Measurements from ENCODE around the gene STX1B.

Gene STX1B

DNA sequence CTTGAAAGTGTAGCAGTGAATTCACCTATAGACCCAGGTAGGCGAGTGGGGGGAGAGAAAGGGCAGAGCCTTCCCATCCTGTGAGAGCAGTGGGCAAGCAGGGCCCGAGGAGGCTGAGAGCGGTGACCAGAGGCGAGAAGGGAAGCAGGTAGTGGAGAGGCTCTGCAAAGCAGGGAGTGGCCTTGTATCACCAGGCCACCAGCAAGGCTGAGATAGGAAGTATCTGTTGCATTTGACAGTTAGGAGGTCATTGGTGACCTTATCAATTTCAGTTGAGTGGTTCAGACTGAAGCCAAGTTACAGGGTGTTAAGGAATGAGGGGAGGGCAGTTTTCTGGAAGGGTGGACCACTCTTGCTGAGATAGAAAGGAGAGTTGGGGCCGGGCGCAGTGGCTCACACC lies 36.1 kb downstream of the STX1B start:
- DNase-seq: no peak

DNA sequence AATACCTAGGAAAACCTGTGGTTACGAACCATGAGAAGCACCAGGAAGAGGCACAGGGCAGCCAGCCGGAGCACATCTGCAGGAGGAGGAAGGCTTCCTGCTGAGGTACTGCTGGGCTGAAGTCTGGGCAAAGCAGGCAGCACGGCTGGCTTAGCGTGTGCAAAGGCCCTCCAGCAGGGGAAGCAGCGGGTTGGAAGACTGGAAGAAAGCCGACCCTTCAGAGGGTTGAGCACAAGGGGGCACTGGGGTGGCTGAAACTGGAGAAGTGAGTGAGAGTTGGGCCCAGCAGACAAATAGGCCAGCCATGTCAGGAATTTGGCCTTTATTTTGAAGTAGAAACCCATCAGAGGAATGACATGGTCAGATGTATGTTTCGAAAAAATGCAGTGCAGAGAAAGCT lies 37.6 kb downstream of the STX1B start:
- DNase-seq: no peak

DNA sequence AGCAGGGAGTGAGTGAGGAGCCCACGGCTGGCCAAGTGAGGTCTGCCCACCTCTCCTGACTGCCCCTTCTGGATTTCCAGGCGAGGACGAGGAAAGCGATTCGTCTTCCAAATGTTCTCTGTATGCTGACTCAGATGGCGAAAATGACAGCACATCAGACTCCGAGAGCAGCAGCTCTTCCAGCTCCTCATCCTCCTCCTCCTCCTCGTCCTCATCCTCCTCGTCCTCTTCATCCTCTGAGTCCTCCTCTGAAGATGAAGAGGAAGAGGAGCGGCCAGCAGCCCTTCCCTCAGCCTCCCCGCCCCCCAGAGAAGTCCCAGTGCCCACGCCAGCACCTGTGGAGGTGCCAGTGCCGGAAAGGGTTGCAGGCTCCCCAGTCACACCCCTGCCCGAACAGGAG lies 39.1 kb downstream of the STX1B start:
- DNase-seq: no peak

DNA sequence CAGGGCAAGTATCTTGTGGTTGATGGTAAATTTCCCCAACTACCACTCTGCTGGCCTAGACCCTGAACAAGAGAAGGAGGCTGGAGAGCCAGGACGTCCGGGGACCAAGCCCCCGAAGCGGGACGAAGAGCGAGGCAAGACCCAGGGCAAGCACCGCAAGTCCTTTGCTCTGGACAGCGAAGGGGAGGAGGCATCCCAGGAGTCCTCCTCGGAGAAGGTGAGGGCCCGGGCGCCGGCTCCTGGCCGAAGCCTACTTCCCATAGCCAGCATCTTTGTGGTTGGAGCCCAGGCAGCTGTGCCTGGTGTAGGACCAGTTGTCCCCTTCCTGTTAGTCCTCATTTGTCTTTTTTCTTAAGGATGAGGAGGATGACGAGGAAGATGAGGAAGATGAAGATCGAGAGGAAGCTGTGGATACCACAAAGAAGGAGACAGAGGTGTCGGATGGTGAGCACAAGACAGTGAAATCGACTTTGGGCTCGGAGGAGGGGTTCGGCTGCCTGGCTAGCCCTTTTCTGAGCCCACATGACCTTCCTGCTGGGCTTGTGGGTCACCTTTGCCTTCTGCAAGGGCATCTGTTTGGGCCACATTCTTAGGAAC lies 41.1 kb downstream of the STX1B start:
- DNase-seq: no peak

DNA sequence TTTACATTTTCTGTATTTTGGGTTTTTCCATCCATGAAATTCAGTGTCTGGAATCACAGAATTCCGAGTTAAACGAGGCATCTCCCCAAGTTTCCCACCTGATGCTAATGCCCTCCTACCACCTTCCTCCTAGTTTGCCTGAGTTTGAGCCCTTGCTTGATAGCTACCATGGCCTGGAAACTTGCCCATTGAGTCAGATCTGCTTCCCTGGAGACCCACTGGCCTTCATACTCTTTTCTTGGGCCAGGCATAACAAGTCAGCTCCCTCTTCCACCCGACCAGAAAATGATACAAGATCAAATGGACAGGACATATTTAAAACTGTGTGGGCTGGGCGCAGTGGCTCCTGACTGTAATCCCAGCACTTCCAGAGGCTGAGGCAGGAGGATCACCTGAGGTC lies 42.6 kb downstream of the STX1B start:
- no peak for DNase-seq

DNA sequence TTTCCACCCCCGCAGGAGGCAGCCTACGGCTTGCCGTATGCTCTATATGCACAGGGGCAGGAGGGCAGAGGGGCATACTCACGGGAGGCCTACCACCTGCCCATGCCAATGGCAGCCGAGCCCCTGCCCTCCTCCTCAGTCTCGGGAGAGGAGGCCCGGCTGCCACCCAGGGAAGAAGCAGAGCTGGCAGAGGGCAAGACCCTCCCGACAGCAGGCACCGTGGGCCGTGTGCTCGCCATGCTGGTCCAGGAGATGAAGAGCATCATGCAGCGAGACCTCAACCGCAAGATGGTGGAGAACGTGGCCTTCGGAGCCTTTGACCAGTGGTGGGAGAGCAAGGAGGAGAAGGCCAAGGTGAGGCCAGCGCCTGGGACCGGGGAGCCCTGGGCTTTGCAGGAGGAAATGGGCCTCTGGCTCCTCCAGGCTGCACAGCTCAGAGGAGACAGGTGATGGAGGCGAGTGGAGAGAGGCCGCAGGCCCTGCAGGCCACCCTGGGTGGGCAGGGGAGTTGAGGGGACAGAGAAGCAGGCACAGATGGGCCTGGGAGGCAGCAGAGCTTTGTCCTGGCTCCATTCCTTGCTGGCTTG lies 44.3 kb downstream of the STX1B start:
- no peak for DNase-seq

DNA sequence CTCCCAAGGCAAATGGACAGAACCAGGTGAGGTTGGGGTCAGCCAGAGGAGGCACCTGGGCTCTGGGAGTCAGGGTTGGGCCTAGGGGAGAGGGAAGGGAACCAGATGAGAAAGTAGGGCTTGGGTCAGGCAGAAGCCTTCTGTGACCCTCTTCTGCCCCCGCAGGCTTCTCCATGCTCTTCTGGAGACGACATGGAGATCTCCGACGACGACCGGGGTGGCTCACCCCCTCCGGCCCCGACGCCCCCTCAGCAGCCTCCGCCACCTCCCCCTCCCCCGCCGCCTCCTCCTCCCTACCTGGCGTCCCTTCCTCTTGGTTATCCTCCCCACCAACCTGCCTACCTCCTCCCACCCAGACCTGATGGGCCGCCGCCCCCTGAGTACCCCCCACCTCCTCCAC lies 45.0 kb downstream of the STX1B start:
- DNase-seq: no peak

DNA sequence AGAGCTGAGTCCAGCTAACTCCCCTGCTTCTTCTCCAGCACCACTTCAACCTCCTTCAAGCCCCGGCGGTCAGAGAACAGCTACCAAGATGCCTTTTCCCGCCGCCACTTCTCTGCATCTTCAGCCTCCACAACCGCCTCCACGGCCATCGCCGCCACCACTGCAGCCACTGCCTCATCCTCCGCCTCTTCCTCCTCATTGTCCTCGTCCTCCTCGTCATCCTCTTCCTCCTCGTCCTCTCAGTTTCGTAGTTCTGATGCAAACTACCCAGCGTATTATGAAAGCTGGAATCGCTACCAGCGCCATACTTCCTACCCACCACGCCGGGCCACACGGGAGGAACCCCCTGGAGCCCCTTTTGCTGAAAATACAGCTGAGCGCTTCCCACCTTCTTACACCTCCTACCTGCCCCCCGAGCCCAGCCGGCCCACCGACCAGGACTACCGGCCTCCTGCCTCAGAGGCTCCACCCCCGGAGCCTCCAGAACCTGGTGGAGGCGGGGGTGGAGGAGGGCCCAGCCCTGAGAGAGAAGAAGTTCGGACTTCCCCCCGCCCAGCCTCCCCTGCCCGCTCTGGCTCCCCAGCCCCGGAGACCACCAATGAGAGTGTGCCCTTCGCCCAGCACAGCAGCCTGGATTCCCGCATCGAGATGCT lies 45.7 kb downstream of the STX1B start:
- DNase-seq: no peak

DNA sequence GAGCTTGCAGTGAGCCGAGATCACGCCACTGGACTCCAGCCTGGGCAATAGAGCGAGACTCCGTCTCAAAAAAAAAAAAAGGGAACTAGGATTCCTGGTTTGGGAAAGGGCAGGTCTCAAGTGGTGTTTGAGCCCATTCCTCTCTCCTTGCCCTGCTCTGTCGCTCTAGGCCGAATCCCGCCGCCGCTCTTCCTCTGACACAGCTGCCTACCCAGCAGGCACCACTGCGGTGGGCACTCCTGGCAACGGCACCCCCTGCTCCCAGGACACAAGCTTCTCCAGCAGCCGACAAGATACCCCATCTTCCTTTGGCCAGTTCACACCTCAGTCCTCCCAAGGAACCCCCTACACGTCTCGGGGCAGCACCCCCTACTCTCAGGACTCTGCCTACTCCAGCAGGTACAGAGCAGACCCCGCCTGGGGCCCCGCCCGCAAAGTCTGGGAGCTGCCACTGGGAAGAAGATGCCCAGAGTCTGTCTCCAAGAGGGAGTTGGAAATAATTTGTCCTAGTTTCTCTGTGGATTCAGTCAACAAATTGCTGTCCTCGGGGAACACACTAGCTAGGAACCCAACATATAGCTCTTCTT lies 46.4 kb downstream of the STX1B start:
- DNase-seq: no peak

DNA sequence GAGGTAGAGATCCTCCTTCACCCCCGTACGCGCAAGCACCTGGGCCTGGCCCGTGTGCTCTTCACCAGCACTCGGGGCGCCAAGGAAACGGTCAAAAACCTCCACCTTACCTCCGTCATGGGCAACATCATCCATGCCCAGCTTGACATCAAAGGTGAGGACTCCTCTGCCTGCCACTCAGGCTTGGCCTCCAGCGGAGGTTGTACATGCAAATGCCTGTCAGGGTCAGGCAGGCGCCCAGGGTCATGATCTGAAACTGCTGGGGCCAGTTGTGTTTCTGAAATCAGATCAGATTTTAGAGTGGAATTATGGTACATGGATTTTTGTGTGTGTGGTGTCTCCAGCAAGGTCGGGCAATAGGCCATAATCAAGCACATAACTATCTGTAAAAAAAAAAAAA lies 49.1 kb downstream of the STX1B start:
- DNase-seq: no peak

DNA sequence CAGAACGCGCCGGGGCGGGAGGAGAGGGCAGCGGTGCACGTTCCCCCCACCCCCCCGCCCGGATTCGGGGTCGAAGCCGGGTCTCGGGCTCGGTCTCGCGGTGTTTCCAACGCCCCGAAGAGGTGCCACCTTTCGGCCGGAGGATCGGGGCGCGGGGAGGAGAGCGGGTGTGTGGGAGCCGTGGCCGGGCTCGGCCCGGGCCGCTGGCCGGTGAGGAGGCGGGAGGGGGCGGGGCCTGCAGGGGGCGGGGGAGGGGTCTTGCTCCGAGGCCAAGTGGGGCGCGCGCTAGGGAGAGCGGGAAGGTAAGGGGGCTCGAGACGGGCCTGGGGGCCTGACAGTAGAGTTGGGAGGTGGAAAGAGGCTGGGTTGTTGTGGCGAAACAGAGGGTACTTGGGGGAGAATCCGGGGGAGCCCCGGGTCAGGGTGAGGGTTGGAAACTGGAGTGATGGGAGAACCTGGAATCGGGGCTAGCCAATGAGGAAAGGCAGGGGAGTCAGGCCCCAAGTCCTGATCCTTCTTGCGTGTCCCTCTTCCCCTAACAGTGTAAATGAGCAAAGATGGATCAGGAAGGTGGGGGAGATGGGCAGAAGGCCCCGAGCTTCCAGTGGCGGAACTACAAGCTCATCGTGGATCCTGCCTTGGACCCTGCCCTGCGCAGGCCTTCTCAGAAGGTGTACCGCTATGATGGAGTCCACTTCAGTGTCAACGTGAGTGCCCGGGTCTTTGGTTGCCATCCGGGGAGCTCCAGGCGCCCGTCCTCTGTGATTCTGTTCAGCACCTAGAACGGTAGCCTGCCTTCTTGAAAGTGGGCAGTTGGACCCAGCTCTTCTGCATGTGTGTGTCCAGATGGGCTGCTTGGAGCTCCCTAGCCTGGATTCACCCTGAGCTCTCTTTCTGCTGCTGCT lies 52.0 kb downstream of the STX1B start:
- no peak for DNase-seq

DNA sequence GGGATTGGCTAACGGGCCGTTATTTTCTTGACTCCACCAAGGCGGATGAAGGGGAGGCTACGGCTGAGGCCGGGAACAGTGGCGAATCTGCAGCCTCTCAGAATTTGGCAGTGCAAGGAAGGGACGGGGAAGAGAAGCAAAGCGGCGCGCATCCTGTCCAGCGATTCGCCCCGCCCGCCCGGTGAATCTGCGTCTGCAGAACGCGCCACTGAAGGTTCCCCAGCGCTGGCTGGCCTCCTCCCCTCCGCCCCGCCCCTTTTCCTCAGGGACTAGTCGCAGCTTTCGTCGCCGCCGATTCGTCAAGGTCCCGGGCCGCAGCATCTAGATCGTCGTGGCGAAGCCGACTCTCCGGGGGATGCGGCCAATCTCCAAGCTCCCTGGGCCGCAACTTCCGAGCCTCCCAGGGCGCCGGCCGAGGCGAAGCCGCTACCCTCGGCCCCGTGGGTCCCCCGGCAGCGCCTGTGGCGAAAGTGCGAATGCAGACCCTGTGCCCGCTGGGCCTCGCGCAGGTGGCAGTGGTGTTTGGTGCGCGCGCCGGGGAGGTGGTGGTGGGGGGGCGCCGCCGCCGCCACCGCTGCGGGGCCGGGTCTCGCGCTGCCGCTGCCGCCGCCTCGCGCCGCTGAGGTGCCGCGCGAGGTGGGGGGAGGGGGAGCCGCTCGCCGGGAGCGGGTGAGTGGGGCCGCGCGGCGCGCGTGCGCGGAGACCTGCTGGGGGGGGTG lies 52.8 kb downstream of the STX1B start, which contains the start of gene SETD1A:
SETD1A (plus strand) TSS at position 299 of the 719 bp plus-strand sequence. CDS start 978 bp downstream, outside the sequence.
- DNase-seq: peak; percentile 96

DNA sequence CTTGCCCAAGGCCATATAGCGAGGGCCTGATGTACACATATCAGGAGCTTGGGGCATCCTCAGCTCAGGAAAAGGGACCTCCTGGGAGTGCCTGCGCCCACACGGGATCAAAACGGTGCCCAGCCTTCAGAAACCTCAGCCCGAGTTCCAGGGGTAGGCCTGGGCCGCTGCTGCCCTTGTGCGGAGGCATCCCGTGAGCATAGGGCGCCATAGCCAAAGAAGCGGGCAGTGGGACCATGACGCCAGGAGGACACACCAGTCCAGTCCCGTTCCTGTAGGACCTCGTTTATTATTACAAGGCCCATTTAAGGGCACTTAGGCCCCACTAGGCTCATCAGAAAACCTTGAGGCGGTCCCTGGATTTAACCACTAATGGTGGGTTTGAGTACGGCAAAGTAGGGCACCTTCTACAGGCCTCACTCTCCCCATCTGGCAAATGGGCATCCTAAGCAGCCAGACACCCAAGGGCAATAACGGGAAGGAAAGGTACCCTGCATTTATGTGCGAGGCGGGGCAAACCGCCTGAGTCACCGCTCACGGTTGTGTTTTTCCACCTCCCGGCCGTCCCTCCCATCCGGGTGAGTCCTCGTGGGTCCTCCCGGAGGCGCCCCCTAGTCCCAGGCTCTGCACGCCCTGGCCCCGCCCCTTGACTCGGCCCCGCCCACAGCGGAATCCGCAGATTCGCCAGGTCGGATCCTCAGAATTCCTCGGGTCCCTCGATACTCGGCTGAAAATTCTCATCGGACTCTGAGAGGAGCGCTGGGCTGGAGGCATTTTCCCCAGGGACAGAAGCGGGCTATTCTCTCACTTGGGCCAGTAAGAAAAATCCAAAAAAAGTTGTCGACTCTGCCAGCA lies 53.6 kb downstream of the STX1B start:
- DNase-seq: peak; percentile 69

DNA sequence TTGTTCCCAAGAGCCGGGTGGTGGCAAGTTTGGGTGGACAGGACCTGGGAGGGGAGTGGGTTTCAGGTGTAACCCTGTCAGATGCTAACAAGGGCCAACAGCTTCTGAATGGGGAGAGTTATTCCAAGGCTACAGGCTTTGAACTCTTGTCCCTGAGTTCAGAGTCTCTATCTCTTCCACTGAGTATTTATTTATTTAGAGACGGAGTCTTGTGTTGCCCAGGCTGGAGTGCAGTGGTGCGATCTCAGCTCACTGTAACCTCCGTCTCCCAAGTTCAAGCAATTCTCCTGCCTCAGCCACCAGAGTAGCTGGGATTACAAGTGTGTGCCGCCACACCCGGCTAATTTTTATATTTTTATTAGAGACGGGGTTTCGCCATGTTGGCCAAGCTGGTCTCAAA lies 55.4 kb downstream of the STX1B start:
- DNase-seq: no peak

DNA sequence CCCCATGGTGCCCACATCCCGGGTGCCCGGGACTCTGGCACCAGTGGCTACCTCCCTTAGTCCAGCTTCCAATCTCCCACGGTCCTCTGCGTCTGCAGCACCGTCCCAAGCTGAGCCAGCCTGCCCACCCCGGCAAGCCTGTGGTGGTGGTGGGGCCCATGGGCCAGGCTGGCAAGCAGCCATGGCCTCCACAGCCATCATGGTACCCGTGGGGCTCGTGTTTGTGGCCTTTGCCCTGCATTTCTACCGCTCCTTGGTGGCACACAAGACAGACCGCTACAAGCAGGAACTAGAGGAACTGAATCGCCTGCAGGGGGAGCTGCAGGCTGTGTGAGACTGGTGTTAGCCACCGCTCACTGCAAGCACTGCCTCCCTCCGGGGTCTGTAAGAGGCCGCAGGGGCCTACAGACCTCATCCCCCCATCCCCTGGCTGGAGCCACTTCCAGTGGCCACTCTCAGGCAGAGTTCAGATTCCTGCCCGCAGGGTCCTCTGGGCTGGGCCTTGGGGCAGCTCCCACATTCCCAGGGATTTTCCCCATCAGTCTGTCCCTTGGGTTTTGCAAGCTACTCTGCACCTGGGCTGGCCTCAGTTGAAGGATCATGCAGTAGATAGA lies 56.8 kb downstream of the STX1B start:
- peak; percentile 48 for DNase-seq

DNA sequence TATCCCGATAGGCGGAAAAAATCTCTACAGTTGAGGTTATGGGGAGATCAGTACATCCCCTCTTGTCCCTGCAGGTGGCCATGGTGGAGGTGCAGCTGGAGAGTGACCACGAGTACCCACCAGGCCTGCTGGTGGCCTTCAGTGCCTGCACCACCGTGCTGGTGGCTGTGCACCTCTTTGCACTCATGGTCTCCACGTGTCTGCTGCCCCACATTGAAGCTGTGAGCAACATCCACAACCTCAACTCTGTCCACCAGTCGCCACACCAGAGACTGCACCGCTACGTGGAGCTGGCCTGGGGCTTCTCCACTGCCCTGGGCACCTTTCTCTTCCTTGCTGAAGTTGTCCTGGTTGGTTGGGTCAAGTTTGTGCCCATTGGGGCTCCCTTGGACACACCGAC lies 57.3 kb downstream of the STX1B start:
- DNase-seq: no peak

DNA sequence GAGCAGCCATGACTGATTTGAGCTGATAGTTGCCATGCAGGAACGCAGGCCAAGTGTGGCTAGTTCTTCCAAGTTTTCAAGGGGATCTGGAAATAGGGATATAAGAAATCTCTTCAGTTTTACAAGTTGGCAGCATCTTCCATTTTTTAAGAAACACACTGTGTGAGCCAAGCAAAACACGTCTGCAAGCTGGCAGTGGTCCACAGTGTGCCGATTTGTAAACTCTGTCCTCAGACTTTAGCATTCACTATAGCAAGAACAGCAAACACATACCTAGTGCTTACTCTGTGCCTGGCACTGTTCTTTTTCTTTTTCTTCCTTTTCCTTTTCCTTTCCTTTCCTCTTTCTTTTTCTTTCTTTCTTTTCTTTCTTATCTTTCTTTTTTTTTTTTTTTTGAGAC lies 58.7 kb downstream of the STX1B start:
- DNase-seq: no peak

DNA sequence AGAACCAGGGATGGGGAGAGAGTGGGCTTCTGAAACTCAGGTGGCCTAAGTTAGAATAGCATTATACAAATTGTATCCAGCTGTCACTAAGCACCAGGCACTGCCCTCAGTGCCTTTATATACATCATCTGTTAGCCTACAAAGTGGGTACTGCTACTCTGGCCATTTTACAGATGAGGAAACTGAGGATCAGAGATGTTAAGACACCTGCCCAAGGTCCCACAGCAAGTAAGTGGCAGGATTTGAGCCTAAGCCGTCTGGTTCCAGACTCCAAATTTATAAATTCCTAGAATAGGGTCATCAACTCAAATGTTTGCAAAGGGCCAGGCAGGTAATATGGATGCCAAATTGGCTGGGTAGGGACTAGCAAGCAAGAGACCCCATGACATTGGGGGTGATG lies 59.2 kb downstream of the STX1B start:
- no peak for DNase-seq

DNA sequence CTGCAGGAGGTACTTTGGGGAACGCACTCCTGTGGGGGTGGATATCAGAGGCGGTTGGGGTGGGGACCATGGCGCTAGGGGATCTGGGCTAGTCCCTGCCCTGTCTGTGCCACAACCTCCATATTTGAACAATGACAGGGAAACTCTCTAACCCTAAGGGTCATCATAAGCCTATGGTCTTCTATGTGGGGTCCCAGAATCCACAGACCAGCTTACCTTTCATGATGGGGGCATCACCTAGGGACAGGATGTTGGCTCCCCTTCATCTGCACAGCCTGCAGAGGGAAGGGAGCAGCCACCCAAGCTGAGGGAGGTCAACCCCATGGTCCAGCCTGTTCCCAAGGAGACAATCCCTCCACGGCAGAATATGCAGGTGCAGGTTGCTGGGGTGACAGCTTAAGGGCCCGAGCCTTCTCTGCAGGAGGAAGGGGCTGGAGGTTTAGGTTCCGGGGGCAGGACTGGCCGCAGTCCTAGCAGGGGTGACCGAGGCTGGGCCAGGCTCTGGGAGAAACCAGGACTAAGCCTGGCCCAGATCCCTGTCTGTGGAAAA lies 59.8 kb downstream of the STX1B start:
- no peak for DNase-seq

DNA sequence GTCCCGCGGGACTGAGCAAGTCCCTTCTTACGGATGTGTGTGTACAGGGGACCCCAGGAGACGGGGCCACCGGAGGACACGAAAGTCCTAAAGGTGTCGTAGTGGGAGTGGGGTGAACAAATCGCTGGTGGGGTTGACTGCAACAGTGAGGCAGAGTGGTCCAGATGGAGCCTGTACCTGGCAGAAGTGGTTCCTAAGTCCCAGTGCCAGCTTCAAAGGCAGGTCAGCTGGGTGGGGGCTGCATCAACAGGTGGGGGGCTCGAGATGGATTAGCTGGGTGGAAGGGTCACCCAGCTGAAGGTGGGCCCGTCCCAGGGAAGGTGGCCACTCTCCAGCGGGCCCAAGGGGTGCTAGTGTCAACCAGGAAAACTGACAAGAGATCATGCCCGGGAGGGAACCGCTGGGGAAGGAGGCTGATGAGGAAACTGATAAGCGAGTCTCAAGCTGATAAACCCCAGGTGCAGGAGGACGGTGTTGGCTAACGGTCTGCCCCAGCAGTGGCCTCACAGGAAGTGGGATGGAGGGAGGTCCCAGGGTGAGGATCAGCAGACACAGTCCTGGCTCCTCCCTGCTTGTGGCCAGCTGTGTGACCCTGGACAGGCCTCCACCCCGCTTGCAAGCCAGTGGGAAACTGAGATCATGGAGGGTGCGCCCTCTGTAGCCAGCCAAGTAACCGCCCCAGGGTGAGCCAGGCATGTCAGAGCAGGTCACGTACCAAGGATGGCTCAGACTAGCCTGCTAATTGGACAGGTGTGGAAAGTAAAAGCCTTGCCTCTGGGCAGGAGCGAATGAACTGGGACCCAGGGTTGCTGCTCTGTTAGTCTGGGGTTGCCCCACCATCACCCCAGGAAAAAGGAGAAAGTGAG lies 60.6 kb downstream of the STX1B start:
- DNase-seq: no peak
